ENCODE measurements around the gene ZBED1.

The ZBED1 gene

DNA sequence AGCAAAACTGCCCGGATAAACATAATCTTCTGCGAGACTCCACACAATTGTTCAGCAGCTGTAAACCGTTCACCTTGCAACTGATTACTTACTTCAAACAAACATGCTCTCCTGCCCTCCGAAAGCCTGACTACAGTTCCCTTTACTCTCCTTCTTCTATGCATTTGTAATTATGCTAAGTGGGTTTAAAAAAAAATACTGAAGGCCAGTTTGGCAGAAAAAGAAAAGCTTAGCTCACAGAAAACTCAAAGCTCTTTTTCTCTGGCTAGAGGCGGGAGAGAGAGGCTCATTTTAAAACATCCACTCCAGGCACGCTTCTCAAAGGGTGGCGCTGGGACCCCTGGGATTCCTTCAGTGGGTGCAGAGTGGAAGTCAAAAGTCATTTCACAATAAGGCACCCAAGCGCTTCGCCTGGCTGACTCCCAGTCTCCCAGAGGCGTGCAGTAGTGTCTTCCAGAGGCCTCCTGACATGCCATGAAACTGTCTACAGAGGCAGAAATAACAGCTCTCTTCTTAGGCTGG lies 1.9 kb downstream of the ZBED1 start:
- DNase-seq (ENCODE audit: low read depth) = no peak
- TF ChIP-seq, protein P1, sequence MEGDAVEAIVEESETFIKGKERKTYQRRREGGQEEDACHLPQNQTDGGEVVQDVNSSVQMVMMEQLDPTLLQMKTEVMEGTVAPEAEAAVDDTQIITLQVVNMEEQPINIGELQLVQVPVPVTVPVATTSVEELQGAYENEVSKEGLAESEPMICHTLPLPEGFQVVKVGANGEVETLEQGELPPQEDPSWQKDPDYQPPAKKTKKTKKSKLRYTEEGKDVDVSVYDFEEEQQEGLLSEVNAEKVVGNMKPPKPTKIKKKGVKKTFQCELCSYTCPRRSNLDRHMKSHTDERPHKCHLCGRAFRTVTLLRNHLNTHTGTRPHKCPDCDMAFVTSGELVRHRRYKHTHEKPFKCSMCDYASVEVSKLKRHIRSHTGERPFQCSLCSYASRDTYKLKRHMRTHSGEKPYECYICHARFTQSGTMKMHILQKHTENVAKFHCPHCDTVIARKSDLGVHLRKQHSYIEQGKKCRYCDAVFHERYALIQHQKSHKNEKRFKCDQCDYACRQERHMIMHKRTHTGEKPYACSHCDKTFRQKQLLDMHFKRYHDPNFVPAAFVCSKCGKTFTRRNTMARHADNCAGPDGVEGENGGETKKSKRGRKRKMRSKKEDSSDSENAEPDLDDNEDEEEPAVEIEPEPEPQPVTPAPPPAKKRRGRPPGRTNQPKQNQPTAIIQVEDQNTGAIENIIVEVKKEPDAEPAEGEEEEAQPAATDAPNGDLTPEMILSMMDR (IDR thresholded peaks at IDR 0.05; ENCODE audit: insufficient read depth, low read depth, low read length, missing control alignments) = no peak
- peak overlapping the region; percentile 78; the same call in 1 of the 2 replicates for H3K4me3 ChIP-seq (ENCODE audit: low read depth, low read length)

DNA sequence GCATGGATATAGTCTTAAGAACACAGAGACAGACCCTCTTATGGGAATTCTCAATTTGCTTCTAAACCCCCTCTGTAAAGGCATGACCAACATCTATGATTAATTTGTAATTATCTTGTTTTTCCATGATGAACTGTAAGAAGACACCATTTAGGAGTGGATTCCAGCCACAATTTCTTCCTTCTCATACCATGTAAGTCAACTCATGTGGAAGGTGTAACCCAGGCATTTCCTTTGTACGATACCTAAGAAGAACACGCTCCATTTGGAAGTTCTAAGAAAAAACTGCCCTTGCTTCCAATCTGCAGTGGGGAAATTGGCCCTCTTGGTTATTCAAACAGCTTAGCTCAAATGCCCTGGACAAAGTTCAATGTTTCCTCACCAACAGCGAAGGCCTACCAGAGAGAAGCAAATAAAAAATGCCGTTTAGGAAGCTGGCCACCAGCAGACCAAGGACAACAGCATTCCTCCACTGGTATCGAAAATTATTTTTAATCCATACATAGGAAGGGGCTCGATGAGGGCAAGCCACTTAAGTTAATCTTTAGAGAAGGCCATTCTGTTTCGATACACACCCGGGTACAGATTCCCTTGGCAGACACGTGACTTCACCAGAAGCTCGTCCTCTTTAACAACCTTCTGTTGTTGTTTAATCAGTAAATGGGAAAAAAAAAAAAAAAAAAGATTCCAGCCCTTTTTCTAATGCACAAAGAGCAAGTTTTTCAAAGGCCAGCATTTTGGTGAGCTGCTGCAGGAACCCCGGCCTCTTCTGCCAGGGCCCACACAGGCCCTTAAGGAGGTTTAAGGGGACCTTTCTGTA lies 2.6 kb downstream of the ZBED1 start:
- TF ChIP-seq, protein P1 (IDR thresholded peaks at IDR 0.05; ENCODE audit: insufficient read depth, low read depth, low read length, missing control alignments) = no peak
- no peak for DNase-seq (ENCODE audit: low read depth)
- no peak overlapping the region for H3K4me3 ChIP-seq (ENCODE audit: low read depth, low read length)

DNA sequence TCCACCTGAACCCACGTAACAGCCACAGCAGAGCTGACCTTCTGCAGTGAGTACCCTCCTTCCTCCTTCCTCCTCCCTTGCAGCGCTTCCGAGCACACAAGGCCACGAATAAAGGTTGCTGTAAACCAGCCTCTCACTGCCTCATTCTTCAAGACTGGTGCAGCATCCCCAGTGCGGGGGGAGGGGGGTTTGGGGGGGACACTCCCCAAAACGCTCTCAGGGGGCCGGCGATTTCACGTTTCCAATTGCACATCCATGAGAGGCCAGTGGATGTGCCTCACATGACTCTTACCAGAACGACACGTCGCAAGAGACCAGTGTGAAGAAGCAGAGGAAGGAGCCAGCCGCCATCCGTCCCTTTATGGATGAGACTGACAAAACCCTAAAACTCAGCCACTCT lies 5.2 kb downstream of the ZBED1 start:
- DNase-seq (ENCODE audit: low read depth) = no peak
- no peak overlapping the region for H3K4me3 ChIP-seq (ENCODE audit: low read depth, low read length)
- TF ChIP-seq, protein P1 (IDR thresholded peaks at IDR 0.05; ENCODE audit: insufficient read depth, low read depth, low read length, missing control alignments) = no peak

DNA sequence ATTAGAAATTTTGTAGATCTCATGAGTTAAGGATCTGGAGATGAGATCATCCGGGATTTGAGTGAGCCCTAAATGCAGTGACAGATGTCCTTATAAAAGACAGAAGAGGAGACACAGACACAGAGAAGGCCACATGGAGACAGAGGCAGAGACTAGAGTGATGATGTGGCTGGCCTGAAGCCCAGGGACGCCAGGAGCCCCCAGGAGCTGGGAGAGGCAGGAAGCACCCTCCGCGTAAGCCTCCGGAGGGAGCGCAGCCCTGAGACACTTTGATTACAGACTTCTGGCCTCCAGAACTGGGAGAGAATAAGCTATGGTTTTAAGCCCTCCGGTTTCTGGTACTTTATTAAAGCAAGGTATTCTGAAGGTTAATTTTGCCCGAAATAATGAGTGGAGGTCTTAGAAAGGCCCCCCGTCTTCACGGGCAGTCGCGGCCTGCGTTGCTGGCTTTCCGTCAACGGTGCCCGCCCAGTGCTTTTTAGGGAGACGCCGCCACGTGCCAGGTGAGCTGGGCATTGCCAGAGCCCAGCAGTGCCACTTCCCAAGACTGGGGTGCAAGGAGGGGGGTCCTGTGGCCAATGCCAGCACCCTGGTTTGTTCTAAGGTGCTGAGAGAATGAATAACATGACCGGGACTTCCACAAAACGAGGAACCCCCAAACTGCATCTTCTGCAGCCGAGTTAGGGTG lies 8.1 kb downstream of the ZBED1 start:
- DNase-seq (ENCODE audit: low read depth) = no peak
- H3K4me3 ChIP-seq (ENCODE audit: low read depth, low read length) = no peak overlapping the region
- TF ChIP-seq, protein P1 (IDR thresholded peaks at IDR 0.05; ENCODE audit: insufficient read depth, low read depth, low read length, missing control alignments) = no peak

DNA sequence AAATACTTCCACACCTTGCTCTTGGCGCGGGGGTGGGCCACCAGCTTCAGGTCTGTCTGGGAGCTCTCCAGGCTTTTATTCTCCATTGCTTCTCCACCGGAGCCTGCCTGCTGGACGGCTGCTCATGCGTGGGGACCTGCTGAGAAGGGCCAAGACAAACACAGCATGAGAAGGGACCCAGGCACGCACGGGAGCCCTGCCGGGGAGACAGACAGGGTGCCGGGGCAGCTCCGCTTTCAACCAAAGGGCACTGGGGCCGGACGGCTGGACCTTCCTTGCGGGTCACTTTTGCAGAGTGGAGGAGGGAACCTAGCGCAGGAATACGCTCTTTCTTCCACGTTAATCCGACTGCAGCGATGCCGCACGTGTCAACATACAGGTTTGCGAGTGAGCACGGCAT lies 10.1 kb downstream of the ZBED1 start:
- TF ChIP-seq, protein P1 (IDR thresholded peaks at IDR 0.05; ENCODE audit: insufficient read depth, low read depth, low read length, missing control alignments) = no peak
- H3K4me3 ChIP-seq (ENCODE audit: low read depth, low read length) = no peak overlapping the region
- no peak for DNase-seq (ENCODE audit: low read depth)

DNA sequence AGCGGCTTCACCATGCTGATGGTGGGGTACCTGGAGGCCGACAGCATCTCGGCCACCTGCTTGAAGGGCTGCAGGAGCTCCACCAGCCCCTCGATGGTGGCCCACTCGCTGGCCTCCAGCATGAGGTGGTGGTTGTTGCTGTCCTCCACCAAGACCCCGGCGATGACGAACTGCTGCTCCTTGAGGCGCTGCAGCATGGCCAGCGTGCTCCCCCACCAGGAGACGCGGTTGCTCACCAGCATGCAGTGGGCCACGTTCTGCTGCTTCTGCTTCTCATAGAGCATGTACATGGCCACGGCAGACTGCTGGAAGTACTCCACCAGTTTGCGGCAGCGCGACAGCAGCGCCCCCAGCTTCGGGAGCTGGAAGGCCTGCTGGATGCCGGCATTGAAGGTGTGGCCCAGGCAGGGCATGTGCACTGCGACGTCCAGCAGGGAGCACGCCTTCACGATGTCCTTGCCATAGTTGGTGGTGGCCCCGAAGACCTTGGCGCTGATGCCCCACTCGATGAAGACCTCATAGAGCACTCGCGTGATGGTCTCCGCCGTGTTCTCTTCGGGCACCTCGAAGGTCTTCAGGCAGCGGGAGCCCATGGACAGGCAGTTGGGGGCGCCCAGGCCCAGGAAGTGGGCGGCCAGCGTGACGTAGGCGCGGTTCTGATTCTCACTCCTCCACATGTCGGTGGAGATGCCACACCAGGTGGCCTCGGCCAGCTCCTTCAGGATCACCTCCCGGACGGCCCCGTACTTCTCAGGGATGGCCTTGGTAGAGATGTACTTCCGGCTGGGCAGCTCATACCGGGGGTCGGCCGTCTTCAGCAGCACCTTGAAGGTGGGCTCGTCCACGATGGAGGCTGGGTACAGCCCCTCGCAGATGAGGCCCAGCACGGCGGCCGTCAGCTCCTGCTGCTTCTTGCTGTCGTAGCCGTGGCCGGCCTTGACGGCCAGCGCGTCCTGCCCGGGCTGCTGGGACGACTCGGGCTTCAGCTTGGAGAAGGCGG lies 11.0 kb downstream of the ZBED1 start:
- TF ChIP-seq, protein P1 (IDR thresholded peaks at IDR 0.05; ENCODE audit: insufficient read depth, low read depth, low read length, missing control alignments) = no peak
- no peak for DNase-seq (ENCODE audit: low read depth)
- no peak overlapping the region for H3K4me3 ChIP-seq (ENCODE audit: low read depth, low read length)
